HG03521 (cell line): ENCODE results near the gene UBE2U.

Experiments
- ATAC-seq: cut with Tn5 transposase; IDR thresholded peaks from one replicate; pipeline ENCODE4 v1.9.1; 2021; ENCODE audit warnings: mild to moderate bottlenecking, moderate library complexity; ENCODE audit not compliant: unreplicated experiment

UBE2U gene, protein sequence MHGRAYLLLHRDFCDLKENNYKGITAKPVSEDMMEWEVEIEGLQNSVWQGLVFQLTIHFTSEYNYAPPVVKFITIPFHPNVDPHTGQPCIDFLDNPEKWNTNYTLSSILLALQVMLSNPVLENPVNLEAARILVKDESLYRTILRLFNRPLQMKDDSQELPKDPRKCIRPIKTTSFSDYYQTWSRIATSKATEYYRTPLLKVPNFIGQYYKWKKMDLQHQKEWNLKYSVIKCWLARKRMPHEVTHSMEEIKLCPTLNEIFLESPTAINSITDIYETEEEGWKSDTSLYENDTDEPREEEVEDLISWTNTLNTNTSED

DNA sequence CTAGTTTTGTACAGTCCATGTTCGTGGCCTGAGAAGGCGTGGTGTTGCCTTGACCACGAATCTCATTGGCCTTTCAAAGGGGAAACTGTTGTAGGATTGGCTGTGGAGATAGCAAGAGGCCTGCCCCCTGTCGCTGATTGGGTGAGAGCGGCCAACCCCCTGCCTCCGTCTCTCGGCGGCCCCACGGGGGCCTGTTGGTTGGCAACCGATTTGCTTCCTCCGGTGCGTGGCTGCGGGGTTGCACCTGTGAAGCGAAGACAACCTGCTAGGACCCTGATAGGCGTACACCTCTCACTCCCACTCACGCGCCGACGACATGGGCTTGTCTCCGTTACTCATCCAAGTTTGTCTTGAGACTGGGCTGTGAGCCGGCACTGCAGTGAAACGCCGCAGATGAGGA lies at the start of gene UBE2U:
TSS of gene UBE2U (plus strand) at position 204 of the 400 bp plus-strand sequence. CDS start 428 bp downstream, outside the sequence.
- ATAC-seq, result no peak

DNA sequence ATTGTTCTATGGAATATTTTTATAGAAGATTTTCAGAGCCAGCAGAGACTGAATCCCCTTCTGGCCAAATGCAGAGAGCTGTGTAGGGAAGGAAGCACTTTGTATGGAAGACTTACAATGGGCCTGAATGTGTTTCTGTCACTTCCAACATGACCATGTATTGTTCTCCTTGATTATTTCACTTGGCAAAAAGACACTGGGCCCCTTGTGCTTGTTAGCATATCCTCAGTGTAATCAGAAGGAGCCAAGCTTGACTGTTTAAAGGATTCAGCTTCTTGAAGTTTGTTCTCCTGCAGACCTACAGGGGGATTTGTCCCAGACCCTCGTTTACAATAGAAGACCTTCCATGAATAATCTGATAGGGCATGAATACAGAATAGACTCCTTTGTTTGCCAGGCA lies 48.1 kb upstream of the UBE2U start:
- no peak for ATAC-seq

DNA sequence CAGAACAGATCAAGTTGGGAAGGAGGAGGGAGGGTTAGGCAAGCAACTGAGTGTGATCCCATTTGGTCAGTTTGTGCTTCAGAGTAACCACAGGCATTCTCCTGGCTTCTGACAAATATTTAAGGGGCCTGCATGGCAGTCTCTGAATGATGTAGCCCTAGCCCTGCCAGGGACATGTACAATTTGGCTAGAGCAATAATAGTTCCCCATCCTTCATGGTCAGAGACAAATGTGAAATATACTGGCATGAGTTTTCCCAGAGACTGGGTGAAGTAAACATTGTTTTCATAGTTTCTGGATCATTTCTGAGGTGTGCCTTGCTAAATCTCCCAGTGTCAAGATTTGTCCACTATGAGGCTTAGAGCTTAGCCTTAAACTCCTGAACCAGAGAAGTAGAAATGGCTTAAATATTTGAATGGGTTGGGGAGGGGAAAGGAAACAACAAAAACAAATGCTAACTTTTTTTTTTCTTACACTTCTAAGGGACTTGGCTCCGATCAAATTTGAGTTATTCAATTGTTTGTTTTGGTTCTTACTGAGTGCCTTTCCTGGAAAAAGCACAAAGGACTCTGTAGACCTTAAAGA lies 42.0 kb upstream of the UBE2U start:
- ATAC-seq, result no peak

DNA sequence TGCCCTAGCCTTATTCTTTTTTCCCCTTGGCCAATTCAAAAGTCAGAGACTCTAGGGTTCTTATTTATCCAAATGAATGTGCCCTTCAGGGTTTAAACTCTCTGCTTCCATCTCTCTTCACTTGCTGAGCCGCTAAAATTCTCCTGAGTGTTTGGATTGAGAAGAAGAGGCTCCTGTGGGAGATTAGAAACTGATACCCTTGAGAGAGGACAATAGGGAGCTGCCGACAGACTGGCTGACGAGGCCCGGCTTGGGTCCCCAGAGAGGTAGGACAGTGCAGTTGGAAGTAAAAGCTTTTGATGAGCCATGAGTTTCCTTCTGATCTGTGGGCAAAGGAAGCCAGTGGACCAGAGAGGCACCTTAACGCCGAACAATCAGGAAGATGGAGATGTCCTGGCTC lies 41.3 kb upstream of the UBE2U start:
- ATAC-seq, result no peak

DNA sequence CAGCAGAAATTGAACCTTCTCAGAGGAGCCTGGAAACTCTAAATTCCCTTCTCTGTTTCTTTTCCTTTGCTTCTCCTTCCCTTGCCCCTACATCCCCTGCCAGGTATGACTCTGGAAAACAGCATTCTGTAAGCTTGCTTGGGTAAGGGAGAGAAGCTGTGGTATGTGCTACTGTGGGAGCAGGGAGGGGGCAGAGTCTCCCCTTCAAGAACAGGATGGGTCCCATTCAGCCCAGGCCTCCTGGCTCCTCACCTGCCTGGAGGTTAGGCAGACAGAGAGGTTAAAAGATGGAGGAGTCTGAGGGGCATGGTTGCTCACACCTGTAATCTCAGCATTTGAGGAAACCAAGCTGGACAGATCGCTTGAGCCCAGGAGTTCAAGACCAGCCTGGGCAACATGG lies 40.6 kb upstream of the UBE2U start:
- ATAC-seq, result no peak

DNA sequence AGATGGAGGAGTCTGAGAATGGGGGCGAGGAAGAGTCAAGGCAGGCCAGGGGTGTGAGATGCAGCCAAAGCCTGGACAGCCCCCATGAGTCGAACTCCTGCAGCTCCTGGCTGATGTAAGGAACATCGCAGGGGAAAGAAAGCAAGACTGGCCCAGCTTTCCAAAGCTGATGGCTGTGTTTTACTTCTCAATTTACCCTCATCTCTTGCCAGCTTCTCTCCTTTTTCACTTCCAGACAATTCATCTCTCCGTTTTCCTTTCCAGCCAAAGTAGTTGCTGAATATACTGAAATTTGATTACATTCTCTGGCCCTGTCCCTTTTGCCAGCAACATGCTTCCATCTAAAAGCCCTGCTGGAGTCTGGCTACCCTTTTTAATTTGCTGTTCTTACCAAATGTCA lies 40.0 kb upstream of the UBE2U start:
- ATAC-seq, result no peak

DNA sequence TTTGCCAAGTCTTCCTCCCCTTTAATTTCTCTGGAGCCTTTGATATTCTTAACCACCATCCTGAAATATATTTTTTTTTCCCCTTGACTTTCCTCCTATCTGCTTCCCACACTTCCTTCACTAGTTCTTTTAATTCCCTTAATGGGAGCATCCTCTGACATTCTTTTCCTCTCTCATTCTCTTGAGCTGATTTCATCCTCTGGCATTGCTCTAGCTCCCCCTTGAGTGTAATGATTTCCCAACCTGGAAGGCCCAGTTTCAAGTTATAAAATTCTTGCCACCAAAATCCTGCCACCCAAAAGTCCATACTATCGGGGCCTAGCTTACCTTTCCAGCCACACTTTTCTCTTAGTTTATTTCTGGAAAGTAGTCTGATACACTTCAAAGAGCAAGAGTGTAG lies 39.5 kb upstream of the UBE2U start:
- ATAC-seq, result no peak

DNA sequence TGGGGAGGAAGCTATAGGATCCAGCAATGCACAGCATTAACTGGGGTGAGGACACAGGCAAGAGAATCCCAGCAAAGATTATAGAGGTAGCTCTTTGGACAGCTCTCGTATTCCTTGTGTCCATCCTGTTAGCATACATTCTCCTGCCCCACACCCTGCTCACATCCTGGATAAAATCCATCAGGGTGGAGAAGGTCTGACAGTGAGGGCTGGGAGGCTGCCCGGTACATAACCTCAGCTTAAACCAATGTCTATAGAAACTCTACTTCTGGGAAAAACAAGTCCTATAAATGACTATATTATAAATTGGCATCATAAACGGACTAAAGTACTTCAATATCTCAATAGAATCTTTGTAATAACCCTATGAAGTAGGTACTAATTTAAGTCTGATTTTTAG lies 36.8 kb upstream of the UBE2U start:
- ATAC-seq, result no peak

DNA sequence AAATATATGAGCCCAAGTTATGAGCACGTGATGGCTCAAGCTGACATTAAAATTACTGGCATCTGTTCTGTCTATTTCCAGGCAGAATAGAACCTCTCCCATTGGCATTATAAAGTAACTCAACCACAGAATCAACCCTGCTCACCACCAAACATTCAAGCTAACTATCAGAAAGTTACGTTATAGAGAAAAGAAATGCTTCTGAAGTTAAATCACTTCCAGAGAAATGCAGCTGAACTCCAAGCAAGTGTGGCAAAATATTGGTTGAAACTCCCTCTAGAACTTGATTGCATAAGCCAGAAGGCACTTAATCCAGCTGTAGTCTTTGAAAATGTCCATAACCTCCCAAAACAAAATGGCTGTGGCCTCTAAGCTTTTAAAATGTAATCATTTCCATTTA lies 36.2 kb upstream of the UBE2U start:
- no peak for ATAC-seq

DNA sequence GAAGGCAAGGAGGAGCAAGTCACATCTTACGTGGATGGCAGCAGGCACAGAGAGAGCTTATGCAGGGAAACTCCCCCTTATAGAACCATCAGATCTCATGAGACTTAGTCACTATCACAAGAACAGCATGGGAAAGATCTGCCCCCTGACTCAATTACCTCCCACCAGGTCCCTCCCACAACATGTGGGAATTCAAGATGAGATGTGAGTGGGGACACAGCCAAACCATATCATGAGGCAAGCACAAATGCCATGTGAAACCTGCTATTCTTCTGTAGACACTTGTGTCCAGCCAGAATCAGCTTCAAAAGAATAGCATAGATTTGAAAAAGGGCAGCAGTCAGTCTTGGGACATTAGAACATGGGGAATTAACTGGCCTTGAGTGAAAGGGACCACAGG lies 32.2 kb upstream of the UBE2U start:
- ATAC-seq, result no peak

DNA sequence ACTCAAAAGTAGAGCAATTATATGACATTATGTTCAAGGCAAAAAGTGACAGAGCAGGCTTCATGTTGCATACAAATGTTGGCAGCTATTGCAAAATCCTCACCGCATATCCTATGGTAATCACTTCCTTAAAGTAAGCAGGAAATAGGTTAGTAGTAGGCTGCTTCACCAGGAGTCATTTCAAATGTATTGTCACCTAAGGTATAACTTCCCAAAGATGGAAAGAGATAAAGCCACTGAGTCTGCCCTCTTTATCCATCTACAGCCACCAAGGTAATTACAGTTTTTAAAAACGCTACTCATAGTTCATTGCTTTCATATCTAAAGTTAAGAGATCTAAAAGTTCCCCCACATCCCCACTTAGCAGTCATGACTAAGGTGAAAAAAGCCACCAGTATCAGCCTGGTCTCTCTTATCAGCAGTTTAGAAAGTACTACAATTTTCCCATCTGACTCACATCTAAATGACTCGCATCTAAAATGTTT lies 31.6 kb upstream of the UBE2U start:
- ATAC-seq, result peak; percentile 60

DNA sequence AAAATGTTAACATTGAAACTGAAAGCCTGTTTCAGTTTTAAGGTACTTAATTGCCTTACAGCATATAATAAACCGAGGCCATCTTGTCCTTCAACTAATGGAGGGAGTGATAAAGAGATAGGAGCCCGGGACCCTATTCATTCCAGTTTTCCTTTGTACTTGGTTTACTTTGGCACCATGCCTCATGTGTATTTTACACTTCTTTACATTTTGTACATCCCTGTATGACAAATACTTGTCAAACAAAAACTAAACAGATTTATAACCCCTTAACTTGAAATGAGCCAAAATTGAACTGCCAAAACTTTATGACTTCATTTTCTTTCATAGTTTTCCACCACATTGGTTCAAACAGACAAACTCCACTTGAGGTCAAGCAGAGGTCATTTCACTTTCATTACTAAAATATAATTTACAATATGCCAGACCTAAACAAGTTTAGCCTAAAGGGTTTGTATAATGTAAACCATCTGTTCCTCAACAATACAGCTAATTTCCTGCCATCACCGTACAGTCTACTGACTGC lies 30.9 kb upstream of the UBE2U start:
- peak; percentile 43 for ATAC-seq

DNA sequence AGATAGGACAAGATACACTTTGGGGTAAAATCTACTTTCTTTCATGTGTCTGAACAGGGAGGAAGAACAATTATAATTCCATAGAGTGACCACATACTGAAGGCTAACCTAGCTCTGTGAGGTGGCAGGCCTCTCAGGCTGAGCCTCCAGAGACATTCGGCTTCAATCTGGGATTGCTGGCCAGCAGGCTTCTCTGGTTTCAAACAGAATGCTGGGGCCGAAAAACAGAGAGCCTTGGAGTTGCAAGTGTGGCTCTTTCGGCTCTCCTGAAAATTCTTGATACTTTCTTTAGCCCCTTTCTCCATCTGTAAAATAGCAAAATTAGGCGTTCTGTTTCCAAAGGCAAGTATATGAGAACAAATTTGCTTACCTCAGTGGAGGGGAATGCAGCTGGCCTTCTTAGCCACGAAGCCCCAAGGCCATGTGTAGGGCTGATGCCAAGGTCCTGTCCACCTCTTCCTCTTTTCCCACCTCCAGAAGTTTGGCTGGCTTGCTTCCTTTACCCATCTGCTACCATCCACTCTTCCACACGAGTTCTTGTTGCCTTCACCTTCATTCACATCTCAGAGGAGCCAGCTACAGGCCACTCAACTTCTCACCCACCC lies 30.0 kb upstream of the UBE2U start:
- no peak for ATAC-seq

DNA sequence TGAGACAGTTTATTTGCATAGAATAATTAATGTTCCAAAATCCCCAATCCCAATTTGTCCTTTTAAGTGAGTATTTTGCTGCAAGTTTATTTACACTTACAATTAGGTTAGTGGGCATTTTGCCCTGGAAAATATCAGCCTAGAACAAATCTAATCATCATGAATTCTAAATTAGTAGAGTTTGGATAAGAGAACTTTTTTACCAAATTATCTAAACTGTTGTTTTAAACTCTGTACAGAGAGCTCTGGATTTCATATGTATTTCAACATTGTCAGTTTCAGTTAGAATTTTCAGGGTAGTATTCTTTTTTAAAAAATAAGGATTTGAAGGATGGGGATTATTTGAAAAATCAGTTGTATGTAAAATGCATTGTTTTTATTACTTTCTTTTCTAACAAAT lies 27.8 kb upstream of the UBE2U start:
- ATAC-seq, result no peak

DNA sequence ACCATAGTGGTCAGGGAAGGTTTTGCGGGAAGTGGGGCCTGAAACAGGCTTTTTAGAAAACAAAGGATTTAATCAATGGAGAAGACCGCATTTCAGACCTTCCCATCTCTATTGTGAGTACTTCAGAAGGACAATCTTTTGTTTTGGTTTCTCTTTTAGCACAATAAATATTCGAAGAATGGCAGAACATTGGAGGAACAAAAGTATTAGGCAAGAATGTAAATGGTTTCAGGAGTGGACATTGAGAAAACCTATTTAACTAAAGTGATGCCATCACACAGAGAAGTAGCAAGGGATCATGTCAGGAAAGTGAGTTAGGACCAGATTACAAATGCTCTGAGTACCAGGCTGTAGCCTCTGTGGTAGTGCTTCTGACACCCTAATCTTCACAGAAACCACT lies 26.8 kb upstream of the UBE2U start:
- no peak for ATAC-seq

DNA sequence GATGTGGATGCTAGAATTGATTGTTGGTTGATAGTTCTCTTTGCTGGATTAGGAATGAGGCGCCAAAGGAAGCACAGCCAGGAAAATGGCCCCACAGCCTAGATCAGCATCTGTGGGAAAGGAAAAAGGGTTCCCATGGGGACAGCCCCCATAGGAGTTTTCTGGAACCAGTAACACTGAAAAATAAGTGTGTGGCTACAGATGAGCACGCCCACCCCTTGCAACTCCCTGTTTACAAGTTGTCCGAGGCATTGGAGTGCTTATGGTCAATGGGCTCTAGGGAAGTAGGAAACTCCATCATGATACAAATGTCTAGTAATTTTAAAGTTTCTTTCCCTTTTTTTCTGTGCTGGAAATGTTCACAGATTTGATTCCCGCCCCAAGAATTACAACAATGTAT lies 23.8 kb upstream of the UBE2U start:
- no peak for ATAC-seq

DNA sequence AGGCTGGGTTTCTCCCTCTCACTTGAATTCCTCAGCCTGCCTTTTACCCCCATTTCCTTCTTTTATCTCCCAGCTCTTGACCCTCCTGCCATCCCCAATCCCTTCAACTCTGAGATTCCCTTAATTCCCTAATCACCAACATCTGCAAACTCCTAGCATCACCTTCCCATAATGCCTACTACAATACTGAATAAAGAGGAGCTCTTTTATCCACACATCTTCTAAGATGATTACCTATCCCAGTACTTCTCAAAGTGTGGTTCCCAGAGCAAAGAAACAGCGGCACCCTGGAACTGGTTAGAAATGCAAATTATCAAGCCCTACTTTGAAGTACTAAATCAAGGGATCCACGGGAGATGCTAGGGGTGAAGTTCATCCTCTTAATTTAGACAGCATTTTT lies 21.2 kb upstream of the UBE2U start:
- ATAC-seq, result no peak

DNA sequence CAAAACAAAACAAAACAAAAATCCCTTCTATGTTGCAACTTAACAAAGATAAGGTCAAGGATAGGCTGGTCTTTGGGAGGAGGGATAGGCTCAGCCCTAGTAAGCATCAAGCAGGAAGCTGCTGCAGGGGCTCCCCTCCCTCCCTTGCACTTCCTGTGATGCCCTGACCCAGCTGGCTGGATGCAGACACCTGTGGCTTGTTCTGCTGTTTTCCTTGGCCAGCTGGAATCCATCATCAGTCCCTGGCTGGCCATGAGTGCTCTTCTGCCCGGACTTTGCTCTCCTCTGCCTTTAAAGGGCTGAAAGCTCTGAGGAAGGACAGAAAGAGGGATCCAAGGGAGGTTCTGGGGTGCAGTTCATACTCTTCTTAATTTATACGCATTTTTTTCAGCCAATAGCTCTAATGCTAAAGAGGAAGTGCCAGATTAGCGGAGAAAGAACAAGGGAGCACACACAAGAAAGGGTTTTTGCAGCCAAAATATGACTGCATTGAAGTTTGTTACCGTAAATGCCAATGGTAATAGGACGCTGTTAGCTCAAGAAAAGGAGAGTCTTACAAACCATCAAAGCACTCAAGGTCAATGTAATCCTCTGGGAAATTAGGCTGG lies 19.9 kb upstream of the UBE2U start:
- ATAC-seq, result no peak

DNA sequence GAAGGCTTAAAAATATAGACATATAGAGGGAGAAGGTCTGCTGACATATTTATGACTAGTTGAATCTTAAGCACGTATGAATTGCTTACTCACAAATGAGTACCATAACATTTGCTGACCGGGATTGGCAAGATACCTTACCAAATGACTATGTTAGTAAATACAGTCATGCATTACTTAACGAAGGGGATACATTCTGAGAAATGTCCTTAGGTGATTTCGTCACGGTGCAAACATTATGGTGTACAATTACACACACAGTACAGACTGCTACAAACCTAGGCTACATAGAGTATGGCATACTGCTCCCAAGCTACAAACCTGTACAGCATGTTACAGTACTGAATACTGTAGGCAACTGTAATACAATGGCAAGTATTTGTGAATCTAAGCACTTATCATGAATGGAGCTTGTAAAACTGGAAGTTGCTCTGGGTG lies 19.4 kb upstream of the UBE2U start:
- no peak for ATAC-seq

DNA sequence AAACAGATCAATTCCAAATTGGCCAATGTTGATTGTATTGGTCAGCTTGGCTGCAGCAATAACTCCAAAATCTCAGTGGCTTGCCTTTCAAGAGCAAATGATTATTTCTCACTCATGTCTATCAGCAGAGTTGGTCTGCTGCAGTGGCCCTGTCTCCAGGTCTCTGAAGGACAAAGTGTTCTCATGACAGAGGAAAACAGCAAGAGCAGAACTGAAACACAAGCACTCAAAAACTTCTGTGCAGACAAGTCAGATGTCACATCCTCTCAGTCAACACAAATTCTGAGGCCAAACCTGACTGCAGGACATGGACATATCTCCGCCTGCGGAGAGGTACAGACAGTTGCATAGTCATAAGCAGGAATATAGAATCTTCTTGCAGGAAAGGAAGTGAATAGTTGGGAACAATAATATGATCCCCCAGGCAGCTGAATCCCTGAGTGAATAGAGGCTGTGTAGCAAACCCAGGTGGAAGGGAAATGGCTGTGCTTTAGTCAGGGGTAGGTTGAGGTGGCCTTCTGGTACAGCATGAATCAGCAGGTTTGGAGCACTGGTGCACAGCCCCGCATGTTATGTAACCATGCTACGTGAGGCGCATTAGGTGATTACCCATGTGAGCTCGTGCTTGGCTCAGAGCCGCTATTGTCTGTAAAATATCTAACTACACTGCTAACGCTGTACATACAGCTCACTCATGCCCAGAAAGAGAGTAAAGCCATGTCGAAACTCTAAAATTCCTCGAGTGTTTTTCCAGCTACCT lies 17.1 kb upstream of the UBE2U start:
- no peak for ATAC-seq

DNA sequence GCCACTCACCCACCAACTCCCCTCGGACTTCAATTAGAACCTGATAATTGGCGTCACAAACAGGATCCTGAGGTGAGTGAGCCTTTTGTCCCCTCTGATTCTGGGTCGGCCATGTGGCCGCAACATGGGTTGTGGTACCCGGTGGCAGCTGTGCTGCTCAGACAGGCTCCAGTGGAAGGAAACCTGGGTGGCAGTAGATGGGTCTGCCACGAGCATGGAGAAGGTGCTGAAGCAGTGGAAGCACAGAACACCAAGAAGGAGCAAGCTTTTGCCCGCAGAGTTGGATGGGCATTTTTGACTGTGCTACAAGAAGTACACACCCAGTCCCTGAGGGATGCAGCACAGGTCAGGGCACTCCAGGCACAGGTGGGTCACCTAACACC lies 16.5 kb upstream of the UBE2U start:
- no peak for ATAC-seq
